HG02642 (cell line): Measurements from ENCODE around the gene BCR.

ENCODE experiments used
- ATAC-seq: cut with Tn5 transposase; IDR thresholded peaks from one replicate; pipeline ENCODE4 v1.9.1; 2021; ENCODE audit warnings: mild to moderate bottlenecking; ENCODE audit not compliant: unreplicated experiment, poor library complexity

Gene BCR

GRCh38 chr22:23213581-23214334, 33.4 kb downstream of the BCR start:
- no peak for ATAC-seq

GRCh38 chr22:23214398-23214797, 34.1 kb downstream of the BCR start:
- no peak for ATAC-seq

GRCh38 chr22:23215294-23216241, 35.3 kb downstream of the BCR start:
- ATAC-seq, result no peak

- no peak for ATAC-seq
Observed at GRCh38 chr22:23216461-23217170, 36.3 kb downstream of the BCR start.

GRCh38 chr22:23217171-23218052, 37.1 kb downstream of the BCR start:
- no peak for ATAC-seq

GRCh38 chr22:23218053-23218866, 38.0 kb downstream of the BCR start:
- no peak for ATAC-seq

- no peak for ATAC-seq
Observed at GRCh38 chr22:23218867-23219251, 38.5 kb downstream of the BCR start.

- ATAC-seq, result no peak
Observed at GRCh38 chr22:23219317-23219716, 39.0 kb downstream of the BCR start.

- ATAC-seq, result peak; percentile 57
Observed at GRCh38 chr22:23219822-23220484, 39.6 kb downstream of the BCR start.

GRCh38 chr22:23220485-23221350, 40.4 kb downstream of the BCR start:
- peak; percentile 45 for ATAC-seq

GRCh38 chr22:23221351-23221804, 41.1 kb downstream of the BCR start:
- ATAC-seq, result no peak

- ATAC-seq, result no peak
Observed at GRCh38 chr22:23222033-23222792, 41.9 kb downstream of the BCR start.

- no peak for ATAC-seq
Observed at GRCh38 chr22:23222793-23223568, 42.7 kb downstream of the BCR start.

GRCh38 chr22:23223569-23224317, 43.4 kb downstream of the BCR start:
- no peak for ATAC-seq

- no peak for ATAC-seq
Observed at GRCh38 chr22:23224846-23225245, 44.5 kb downstream of the BCR start.
